ENCODE data around the gene SLC36A3. TPM values are rescaled to one million over a fixed set of nuclear protein-coding genes. Genes with fewer than 3 reads are reported as not detected.
"Not testable (repeated sequence)": the region's sequence is repeated elsewhere in the genome, so short reads cannot be mapped to it uniquely, and the experiment has no call there.

SLC36A3 gene
- total RNA-seq, 1 experiment from 2014 or later: not detected

GRCh38 chr5:151275803-151276202, 27.8 kb downstream of the SLC36A3 start:
- DNase-seq (ENCODE audit: low read depth): no peak
- in situ Hi-C loops (cut with HindIII; ENCODE audit: low pct_unique_long_range_greater_than_20kb, low sequenced_read_pairs): no loop called here

DNA sequence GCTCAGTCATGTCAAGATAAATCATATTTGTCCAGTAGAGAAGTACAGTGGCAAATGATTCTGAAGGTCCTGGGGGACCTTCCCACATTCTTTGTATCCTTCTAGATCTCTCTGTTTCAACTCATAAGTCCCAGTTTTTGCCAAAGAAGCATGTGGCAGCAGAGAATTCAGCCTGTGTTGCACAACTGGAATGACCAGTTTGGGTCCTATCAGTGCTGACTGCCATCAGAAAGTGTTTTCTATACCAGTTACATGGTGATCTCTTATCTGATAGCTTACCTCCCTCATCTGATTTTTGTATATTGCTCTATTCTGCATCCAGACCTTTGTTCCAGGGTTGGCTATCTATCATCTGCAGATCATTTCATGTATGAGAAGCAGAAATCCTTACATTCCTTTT, 28.9 kb downstream of the SLC36A3 start:
- no peak for DNase-seq (ENCODE audit: low read depth)
- in situ Hi-C loops (cut with HindIII; ENCODE audit: low pct_unique_long_range_greater_than_20kb, low sequenced_read_pairs): no loop called here

GRCh38 chr5:151271336-151271735, 32.2 kb downstream of the SLC36A3 start:
- in situ Hi-C loops (cut with HindIII; ENCODE audit: low pct_unique_long_range_greater_than_20kb, low sequenced_read_pairs): no loop called here
- DNase-seq (ENCODE audit: low read depth): no peak

- in situ Hi-C loops (cut with HindIII; ENCODE audit: low pct_unique_long_range_greater_than_20kb, low sequenced_read_pairs): no loop called here
- DNase-seq (ENCODE audit: low read depth): peak; percentile 56
Measured at GRCh38 chr5:151270599-151270998, 33.0 kb downstream of the SLC36A3 start.

- no peak for DNase-seq (ENCODE audit: low read depth)
- in situ Hi-C loops (cut with HindIII; ENCODE audit: low pct_unique_long_range_greater_than_20kb, low sequenced_read_pairs): no loop called here
Measured at GRCh38 chr5:151267491-151268260, 35.9 kb downstream of the SLC36A3 start.

- DNase-seq (ENCODE audit: low read depth): no peak
- in situ Hi-C loops (cut with HindIII; ENCODE audit: low pct_unique_long_range_greater_than_20kb, low sequenced_read_pairs): no loop called here
Measured at GRCh38 chr5:151264113-151264512, 39.5 kb downstream of the SLC36A3 start.

GRCh38 chr5:151262532-151262931, 41.0 kb downstream of the SLC36A3 start:
- in situ Hi-C loops (cut with HindIII; ENCODE audit: low pct_unique_long_range_greater_than_20kb, low sequenced_read_pairs): no loop called here
- no peak for DNase-seq (ENCODE audit: low read depth)

- in situ Hi-C loops (cut with HindIII; ENCODE audit: low pct_unique_long_range_greater_than_20kb, low sequenced_read_pairs): no loop called here
- no peak for DNase-seq (ENCODE audit: low read depth)
Measured at GRCh38 chr5:151259931-151260330, 43.6 kb downstream of the SLC36A3 start.

DNA sequence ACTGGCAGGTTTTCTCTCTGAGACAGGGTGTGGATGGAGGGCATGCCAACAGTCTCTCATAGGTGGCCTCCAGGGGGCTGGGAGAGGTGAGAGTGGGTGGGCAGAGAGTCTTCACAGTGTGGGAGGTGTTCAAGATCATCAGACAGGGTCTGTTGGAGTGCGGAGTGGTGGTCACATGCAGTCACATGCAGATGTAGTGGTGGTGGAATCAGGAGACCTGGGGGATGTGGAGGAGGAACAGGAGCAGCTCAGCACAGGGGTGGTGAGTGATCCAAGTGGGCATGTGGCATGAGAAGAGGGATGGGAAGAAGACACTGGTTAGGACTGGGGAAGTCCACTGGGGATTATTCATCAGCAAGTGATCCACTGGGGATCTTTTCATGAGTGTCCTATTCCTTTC, 44.8 kb downstream of the SLC36A3 start:
- in situ Hi-C loops (cut with HindIII; ENCODE audit: low pct_unique_long_range_greater_than_20kb, low sequenced_read_pairs): no loop called here
- DNase-seq (ENCODE audit: low read depth): no peak

DNA sequence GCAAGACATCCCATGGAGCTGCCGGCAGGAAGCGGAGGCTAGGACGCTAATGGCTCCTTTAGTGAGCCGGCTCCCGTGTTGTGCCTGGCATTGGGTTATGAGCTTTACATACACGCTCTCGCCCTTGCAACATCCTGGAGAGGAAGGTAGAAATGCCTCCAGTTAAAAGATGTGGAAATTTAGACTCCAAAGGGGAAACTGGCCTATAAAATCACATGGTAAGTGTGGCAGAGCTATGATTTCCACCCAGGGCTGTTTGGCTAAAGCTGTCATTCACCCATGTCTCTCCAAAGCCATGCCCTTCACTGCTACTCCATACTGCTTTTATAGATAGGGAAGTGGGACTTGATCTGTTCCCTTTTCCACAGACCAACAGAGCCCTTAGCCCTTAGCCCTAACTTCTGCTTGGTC, 45.4 kb downstream of the SLC36A3 start:
- in situ Hi-C loops (cut with HindIII; ENCODE audit: low pct_unique_long_range_greater_than_20kb, low sequenced_read_pairs): no loop called here
- no peak for DNase-seq (ENCODE audit: low read depth)

DNA sequence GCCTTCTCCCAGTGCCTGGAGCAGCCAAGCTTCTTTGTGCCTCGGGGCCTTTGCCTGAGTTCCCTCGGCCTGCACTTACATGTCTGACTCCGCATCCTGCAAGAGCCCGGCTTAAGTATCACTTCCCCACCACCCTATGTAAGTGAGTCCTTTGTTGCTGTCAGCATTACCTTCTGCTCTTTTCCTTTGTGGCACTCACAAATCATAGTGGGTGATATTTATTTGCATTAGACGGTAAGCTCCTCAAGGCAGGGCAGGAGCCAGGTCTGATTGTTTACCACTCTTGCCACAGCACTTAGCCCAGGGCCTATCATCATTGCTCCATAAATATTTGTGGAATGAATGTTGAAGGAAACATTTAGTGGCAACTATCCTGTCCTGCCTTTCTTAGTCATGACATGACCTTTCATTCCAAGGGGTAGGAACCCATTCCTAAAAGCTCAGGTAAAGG, 45.8 kb downstream of the SLC36A3 start:
- in situ Hi-C loops (cut with HindIII; ENCODE audit: low pct_unique_long_range_greater_than_20kb, low sequenced_read_pairs): no loop called here
- DNase-seq (ENCODE audit: low read depth): no peak

GRCh38 chr5:151255621-151256286, 47.8 kb downstream of the SLC36A3 start:
- in situ Hi-C loops (cut with HindIII; ENCODE audit: low pct_unique_long_range_greater_than_20kb, low sequenced_read_pairs): no loop called here
- no peak for DNase-seq (ENCODE audit: low read depth)

- in situ Hi-C loops (cut with HindIII; ENCODE audit: low pct_unique_long_range_greater_than_20kb, low sequenced_read_pairs); DNase-seq (ENCODE audit: low read depth): not testable (repeated sequence)
Measured at GRCh38 chr5:151254990-151255389, 48.6 kb downstream of the SLC36A3 start.

- in situ Hi-C loops (cut with HindIII; ENCODE audit: low pct_unique_long_range_greater_than_20kb, low sequenced_read_pairs): no loop called here
- no peak for DNase-seq (ENCODE audit: low read depth)
Measured at GRCh38 chr5:151254556-151254955, 49.0 kb downstream of the SLC36A3 start.

DNA sequence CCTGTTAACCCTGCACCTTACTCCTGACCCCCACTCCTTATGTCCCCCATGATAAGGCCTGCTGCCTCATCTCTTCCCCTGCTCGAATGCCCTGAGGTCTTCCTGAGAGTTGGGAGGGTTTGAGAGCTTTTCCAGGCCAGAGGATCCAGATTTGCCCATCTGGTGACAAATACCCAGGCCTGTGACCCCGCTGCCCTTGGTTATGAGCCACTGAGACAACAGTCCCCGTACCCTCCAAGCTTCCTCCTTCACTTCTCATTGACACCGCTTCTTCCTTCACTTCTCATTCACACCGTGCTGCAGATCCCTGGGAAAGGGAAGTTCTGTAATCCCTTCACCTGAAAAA, 50.0 kb downstream of the SLC36A3 start:
- DNase-seq (ENCODE audit: low read depth): no peak
- in situ Hi-C loops (cut with HindIII; ENCODE audit: low pct_unique_long_range_greater_than_20kb, low sequenced_read_pairs): no loop called here

DNA sequence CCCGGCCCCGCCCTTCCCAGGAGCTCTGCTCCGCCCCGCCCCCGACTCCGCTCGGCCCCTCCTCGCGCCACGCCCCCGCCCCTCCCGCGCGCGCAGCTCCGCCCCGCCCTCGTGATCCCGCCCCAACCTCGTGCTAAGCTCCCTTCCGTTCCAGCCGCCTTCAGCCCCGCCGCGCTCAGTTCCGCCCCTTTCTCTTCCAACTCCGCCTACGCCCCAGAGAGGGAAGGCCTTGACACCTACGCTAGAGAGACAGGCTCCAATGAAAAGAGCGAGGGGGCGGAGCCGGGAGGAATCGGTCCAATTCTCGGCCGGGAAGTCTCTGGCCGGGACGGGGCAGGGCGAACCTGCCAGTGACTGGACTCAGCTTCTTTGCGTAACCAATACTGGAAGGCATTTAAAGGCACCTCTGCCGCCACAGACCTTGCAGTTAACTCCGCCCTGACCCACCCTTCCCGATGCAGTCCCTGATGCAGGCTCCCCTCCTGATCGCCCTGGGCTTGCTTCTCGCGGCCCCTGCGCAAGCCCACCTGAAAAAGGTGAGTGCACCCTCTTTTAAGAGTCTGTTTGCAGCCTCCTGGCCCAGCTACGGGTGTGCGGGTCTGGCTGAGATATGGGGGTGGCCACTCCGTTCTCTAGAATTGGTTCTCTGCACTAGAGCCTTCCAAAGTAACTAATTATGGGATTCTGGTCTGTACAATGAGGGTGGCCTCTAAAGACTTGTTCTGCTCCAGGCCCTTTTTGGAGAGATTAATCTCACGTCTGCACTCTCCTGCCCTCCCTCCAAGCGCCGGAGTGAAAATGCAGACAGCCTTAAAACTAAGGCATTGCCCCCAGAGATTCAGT, 50.6 kb downstream of the SLC36A3 start, which contains the start of gene GM2A:
Gene GM2A, plus strand, starts transcription at position 424 of the 843 bp plus-strand sequence. Its CDS starts 32 bp downstream, at position 456.
- in situ Hi-C loops (cut with HindIII; ENCODE audit: low pct_unique_long_range_greater_than_20kb, low sequenced_read_pairs): no loop called here
- peak; percentile 98 for DNase-seq (ENCODE audit: low read depth)

GRCh38 chr5:151251621-151252020, 51.9 kb downstream of the SLC36A3 start:
- DNase-seq (ENCODE audit: low read depth): no peak
- in situ Hi-C loops (cut with HindIII; ENCODE audit: low pct_unique_long_range_greater_than_20kb, low sequenced_read_pairs): no loop called here

DNA sequence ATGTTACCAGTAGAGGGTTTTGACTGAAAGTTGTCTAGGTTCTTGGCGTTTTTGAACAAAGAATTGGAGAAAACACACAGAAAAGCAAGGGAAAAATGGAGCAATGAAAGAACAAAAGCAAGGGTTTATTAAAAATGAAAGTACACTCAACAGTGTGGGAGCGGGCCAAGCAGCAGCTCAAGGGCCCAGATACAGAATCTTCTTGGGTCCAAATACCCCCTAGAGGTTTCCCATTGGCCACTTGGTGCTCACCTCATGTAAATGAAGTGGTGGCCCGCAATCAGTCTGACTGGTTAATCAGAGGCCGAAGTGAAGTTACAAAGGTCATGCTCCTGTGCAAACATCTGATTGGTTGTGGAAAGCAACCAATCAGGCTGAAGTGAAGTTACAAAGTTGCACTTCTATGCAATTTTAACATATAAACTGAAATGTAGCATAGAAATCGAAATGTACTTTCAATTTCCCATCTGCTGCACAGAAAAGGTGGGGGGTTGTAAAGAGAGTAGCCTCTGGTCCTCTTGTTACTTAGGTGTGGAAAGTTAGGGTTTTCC, 52.5 kb downstream of the SLC36A3 start:
- in situ Hi-C loops (cut with HindIII; ENCODE audit: low pct_unique_long_range_greater_than_20kb, low sequenced_read_pairs): no loop called here
- no peak for DNase-seq (ENCODE audit: low read depth)
